ENCODE measurements around the gene FCF1. TPM values are rescaled to one million over a fixed set of nuclear protein-coding genes. Genes with fewer than 3 reads are reported as not detected.

FCF1 gene
- total RNA-seq, 4 donors from 2014 or later, result 19.1 to 26.7 (median 23.2) TPM

DNA sequence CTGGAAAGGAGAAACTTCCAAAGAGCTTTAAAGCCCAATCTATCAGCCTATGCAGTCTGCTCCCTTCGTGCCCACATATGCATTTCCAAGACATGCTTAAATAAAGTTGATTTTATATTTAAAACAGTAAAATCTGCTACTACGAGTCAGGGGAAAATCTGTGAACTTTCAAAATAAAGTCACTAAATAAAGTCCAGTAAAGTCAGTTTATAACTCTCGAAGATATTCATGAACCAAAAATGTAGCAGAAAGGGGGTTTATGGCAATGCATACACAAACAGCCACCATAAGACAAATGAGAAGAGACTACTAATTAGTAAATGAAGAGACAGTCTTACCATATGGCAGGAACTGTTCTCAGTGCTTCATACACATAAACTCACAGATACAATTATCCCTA, 19.8 kb upstream of the FCF1 start:
- H3K27me3 ChIP-seq, result no peaks in the 10 kb centered on the region
- no peak for TF ChIP-seq EP300 (IDR thresholded peaks at IDR 0.05)
- no peak for TF ChIP-seq POLR2AphosphoS5 (IDR thresholded peaks at IDR 0.05)
- TF ChIP-seq CTCF (IDR thresholded peaks at IDR 0.05), result no peak
- no peak for TF ChIP-seq POLR2A (IDR thresholded peaks at IDR 0.05; ENCODE audit: low read depth)
- peaks cover 11 to 29% (median 16%) of the 10 kb centered on the region in 4 donors for H3K36me3 ChIP-seq
- WGBS, result 95% methylated on average over 3 of the region's 3 CpGs
- no peak overlapping the region for H3K27ac ChIP-seq (replicated peaks in 1 of 4)
- no peak overlapping the region for H3K4me3 ChIP-seq
- H3K4me1 ChIP-seq, result peaks cover 14 to 30% (median 16%) of the 10 kb centered on the region in 4 donors
- H3K9me3 ChIP-seq, result no peaks in the 10 kb centered on the region
- intact Hi-C loops (cut with DNase I), result no loop called here
- no peak for DNase-seq (ENCODE audit: extremely low spot score)

DNA sequence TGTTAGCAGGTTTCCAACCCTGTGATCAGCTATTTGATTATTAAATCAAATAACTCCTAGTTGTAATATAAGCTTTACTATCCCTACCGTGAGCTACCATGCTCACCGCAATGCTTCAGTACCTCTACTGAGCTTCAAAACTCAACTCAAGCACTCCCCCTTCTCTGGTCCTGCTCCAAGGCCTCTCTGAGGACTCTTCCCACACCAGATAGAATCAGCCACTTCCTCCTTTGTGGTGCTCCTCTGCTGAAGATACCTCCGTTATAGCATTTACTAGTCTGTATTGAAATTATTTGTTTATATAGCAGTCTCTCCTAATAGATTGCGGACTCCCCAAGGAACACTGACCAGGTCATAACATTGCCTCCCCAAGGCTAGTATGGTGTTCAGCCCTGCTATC, 17.5 kb upstream of the FCF1 start:
- H3K36me3 ChIP-seq, result peaks cover 4 to 15% (median 8%) of the 10 kb centered on the region in 4 donors
- TF ChIP-seq POLR2AphosphoS5 (IDR thresholded peaks at IDR 0.05), result no peak
- TF ChIP-seq CTCF (IDR thresholded peaks at IDR 0.05), result no peak
- no peak for TF ChIP-seq POLR2A (IDR thresholded peaks at IDR 0.05; ENCODE audit: low read depth)
- TF ChIP-seq EP300 (IDR thresholded peaks at IDR 0.05), result no peak
- peaks cover 14 to 28% (median 16%) of the 10 kb centered on the region in 4 donors for H3K4me1 ChIP-seq
- H3K9me3 ChIP-seq, result no peaks in the 10 kb centered on the region
- no peak for DNase-seq (ENCODE audit: extremely low spot score)
- intact Hi-C loops (cut with DNase I), result no loop called here
- no peak overlapping the region for H3K27ac ChIP-seq (replicated peaks in 1 of 4)
- H3K27me3 ChIP-seq, result no peaks in the 10 kb centered on the region
- H3K4me3 ChIP-seq, result no peak overlapping the region
- 97% methylated on average over 4 of the region's 4 CpGs for WGBS

GRCh38 chr14:74697011-74697410, 15.9 kb upstream of the FCF1 start:
- no peak for DNase-seq (ENCODE audit: extremely low spot score)
- TF ChIP-seq POLR2AphosphoS5 (IDR thresholded peaks at IDR 0.05) (no peak), EP300 (IDR thresholded peaks at IDR 0.05) (no peak), CTCF (IDR thresholded peaks at IDR 0.05) (no peak), POLR2A (IDR thresholded peaks at IDR 0.05; ENCODE audit: low read depth) (no peak)
- Histone ChIP-seq H3K36me3 (peaks cover 0 to 6% (median 2%) of the 10 kb centered on the region in 4 donors), H3K4me1 (peaks cover 3 to 12% (median 7%) of the 10 kb centered on the region in 4 donors), H3K27ac (replicated peaks in 1 of 4) (no peak overlapping the region), H3K4me3 (no peak overlapping the region), H3K9me3 (no peaks in the 10 kb centered on the region), H3K27me3 (no peaks in the 10 kb centered on the region)
- intact Hi-C loops (cut with DNase I), result no loop called here
- WGBS, result 76% methylated on average over 1 of the region's 1 CpG

DNA sequence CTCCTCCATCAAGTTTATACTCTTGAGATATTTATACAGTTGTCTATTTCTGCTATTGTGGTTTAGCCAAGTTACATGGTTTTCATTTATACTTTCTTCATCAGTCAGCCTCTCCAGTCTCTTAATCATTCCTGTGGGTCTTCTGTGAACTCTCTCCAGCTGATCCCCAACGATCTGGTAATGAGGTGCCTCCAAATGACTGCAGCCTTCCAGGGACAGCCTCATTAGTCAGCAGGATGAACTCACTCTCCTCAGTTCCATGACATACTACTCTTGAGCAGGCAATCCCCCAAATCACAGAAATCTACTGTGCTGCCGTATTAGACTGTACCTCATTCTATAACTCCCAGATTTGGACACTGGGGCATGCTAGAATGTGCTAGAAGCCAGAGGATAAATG, 15.4 kb upstream of the FCF1 start:
- 51% methylated on average over 2 of the region's 2 CpGs for WGBS
- no peaks in the 10 kb centered on the region for H3K9me3 ChIP-seq
- no peak overlapping the region for H3K4me3 ChIP-seq
- H3K27ac ChIP-seq (replicated peaks in 1 of 4), result no peak overlapping the region
- H3K27me3 ChIP-seq, result no peaks in the 10 kb centered on the region
- peaks cover 0 to 7% (median 4%) of the 10 kb centered on the region in 4 donors for H3K4me1 ChIP-seq
- TF ChIP-seq POLR2A (IDR thresholded peaks at IDR 0.05; ENCODE audit: low read depth) (no peak), EP300 (IDR thresholded peaks at IDR 0.05) (no peak), POLR2AphosphoS5 (IDR thresholded peaks at IDR 0.05) (no peak), CTCF (IDR thresholded peaks at IDR 0.05) (no peak)
- intact Hi-C loops (cut with DNase I), result no loop called here
- H3K36me3 ChIP-seq, result peaks cover 0 to 6% (median 2%) of the 10 kb centered on the region in 4 donors
- no peak for DNase-seq (ENCODE audit: extremely low spot score)

GRCh38 chr14:74697976-74698375, 15.0 kb upstream of the FCF1 start:
- intact Hi-C loops (cut with DNase I), result no loop called here
- Histone ChIP-seq H3K27me3 (no peaks in the 10 kb centered on the region), H3K4me3 (no peak overlapping the region), H3K4me1 (peaks cover 0 to 4% (median 1%) of the 10 kb centered on the region in 4 donors), H3K36me3 (peaks cover 0 to 6% (median 2%) of the 10 kb centered on the region in 4 donors), H3K27ac (replicated peaks in 1 of 4) (no peak overlapping the region), H3K9me3 (no peaks in the 10 kb centered on the region)
- DNase-seq (ENCODE audit: extremely low spot score), result no peak
- WGBS, result 88% methylated on average over 2 of the region's 2 CpGs
- TF ChIP-seq POLR2AphosphoS5 (IDR thresholded peaks at IDR 0.05) (no peak), CTCF (IDR thresholded peaks at IDR 0.05) (no peak), POLR2A (IDR thresholded peaks at IDR 0.05; ENCODE audit: low read depth) (no peak), EP300 (IDR thresholded peaks at IDR 0.05) (no peak)

All from esophagus muscularis mucosa (tissue), 4 donors.